Urinary bladder (tissue), 4 donors: ENCODE measurements around the gene CFAP70. TPM values are rescaled to one million over a fixed set of nuclear protein-coding genes. Genes with fewer than 3 reads are reported as not detected.
"Not testable (repeated sequence)": the region's sequence is repeated elsewhere in the genome, so short reads cannot be mapped to it uniquely, and the experiment has no call there.

Experiments
- DNase-seq: peaks from one replicate; pipeline ENCODE4 v3.0.0-alpha.2; 2015; ENCODE audit errors: extremely low spot score
- H3K27ac ChIP-seq: one replicate; pipeline ENCODE4 v1.5.1; 2013; ENCODE audit warnings: low read depth, mild to moderate bottlenecking, moderate library complexity
- H3K36me3 ChIP-seq: one replicate; pipeline ENCODE4 v1.6.1; 2013; ENCODE audit warnings: mild to moderate bottlenecking, moderate library complexity; ENCODE audit not compliant: insufficient read depth
- H3K4me1 ChIP-seq: one replicate; pipeline ENCODE4 v1.6.1; 2013; ENCODE audit warnings: mild to moderate bottlenecking, moderate library complexity; ENCODE audit not compliant: insufficient read depth
- H3K4me3 ChIP-seq: one replicate; pipeline ENCODE4 v1.5.1; 2013; ENCODE audit warnings: low read depth, low read length
- WGBS: extraction: QIAGEN DNeasy Blood & Tissue Kit; methylation state at CpG from one replicate; pipeline ENCODE4 v1.1.7; 2013; 5-methylcytosine and 5-hydroxymethylcytosine counted together
- polyA plus RNA-seq: library from polyadenylated mRNA; stranded (reverse); fragments of 200-250 nt; gene quantifications from one replicate; pipeline ENCODE4 v1.2.3, GENCODE V29; 2013
- total RNA-seq: library from RNA; depleted of rRNA; stranded (reverse); fragments of >200 nt; gene quantifications from one replicate; pipeline ENCODE4 v1.2.3, GENCODE V29; 2014
- donor health status: healthy with polysubstance abuse.
- donor health status: healthy.

Gene CFAP70
- total and polyA plus RNA-seq, 2 donors = 0.56 to 2.2 TPM

GRCh38 chr10:73261362-73261995, 97.2 kb downstream of the CFAP70 start:
- Histone ChIP-seq H3K36me3 (no peaks in the 10 kb centered on the region), H3K27ac (no peak overlapping the region), H3K4me1 (no peaks in the 10 kb centered on the region), H3K4me3 (no peak overlapping the region)
- 89% methylated on average over 9 of the region's 9 CpGs for WGBS
- DNase-seq = no peak

DNA sequence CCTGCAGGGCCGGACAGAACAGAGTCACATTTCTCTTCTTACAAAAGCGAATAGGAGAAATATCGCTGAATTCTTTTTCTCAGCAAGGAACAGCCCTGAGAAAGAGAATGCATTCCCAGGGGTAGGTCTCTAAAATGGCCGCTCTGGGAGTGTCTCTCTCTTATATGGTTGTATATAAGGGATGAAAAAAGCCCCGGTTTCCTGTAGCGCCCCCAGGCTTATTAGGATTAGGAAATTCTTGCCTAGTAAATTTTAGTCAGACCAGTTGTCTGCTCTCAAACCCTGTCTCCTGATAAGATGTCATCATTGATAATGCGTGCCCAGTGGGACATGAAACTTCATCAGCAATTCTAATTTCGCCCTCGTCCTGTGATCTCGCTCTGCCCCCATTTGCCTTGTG, 100.1 kb downstream of the CFAP70 start:
- H3K36me3 ChIP-seq, DNase-seq, H3K4me3 ChIP-seq, H3K4me1 ChIP-seq, H3K27ac ChIP-seq: not testable (repeated sequence)
- WGBS = 93% methylated on average over 10 of the region's 10 CpGs

DNA sequence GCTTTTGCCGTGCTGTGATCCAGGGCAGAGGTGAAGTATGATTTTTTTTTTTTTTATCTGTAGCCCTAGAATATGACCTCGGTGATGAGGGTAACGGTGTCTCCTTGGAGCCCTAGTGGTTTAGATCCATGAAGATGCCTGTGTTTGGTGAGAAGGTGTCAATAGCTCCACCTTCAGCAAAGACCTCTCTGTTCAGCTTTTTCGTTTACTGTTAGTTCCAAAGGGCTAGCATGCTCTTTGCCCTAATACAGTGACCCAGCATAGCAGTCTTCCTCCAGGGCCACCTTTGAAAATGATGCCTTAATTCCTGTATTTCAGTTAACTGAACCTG, 105.5 kb downstream of the CFAP70 start:
- Histone ChIP-seq H3K27ac (no peak overlapping the region), H3K36me3 (no peaks in the 10 kb centered on the region), H3K4me3 (peak overlapping the region; percentile 73), H3K4me1 (no peaks in the 10 kb centered on the region)
- DNase-seq = no peak
- 0% methylated on average over 4 of the region's 4 CpGs for WGBS

DNA sequence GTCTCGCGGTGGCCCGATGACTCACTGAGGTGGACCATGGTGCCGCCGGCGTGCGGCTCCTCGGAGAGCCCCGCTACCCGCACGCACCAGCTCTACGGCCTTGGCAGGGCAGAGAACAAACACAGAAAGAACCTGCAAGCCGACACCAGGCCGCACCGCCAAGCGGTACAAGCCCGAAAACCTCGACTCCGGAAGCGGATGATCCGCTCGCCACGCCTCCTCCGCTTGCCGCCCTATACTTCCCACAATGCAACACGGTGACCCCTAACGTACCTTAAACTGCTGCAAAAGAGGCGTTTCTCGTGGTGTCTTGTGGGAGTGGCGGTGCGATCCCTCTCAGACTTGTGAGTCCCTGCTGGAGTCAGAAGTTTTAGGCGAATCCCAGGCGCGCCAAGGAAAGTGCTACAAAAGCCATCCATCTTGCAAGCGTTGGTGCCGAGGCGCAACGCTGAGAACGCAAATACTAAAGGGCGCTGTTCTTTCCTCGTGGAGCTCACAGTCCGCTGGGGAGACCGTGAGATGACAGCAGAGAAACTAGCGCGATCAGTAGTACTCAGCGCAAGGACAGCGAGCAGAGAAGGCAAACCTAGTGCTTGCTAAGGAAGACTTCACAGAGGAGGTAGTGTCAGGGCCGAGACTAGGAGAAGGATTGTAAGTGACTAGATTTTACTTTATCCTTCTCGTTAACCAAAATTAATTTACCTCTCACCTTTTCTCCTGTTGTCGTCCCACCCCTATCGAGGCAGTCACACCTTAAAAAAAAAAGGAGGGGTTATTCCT, 106.0 kb downstream of the CFAP70 start, which contains the start of gene MRPS16:
Gene MRPS16 (minus strand): TSS at position 200 of the 780 bp plus-strand sequence. CDS start 162 bp downstream, at position 38.
- H3K4me1 ChIP-seq = no peaks in the 10 kb centered on the region
- peak within 1 kb of the TSS; percentile 73 for H3K4me3 ChIP-seq
- no peaks in the 10 kb centered on the region for H3K36me3 ChIP-seq
- peak within 1 kb of the TSS; percentile 55 for H3K27ac ChIP-seq
- WGBS = under 1% methylated on average over 51 of the region's 51 CpGs
- peak; percentile 92 for DNase-seq

- H3K4me1 ChIP-seq = no peaks in the 10 kb centered on the region
- H3K4me3 ChIP-seq = peak overlapping the region; percentile 73
- 17% methylated on average over 23 of the region's 23 CpGs for WGBS
- no peaks in the 10 kb centered on the region for H3K36me3 ChIP-seq
- DNase-seq = no peak
- H3K27ac ChIP-seq = peak overlapping the region; percentile 55
Measured at GRCh38 chr10:73251683-73252444, 106.8 kb downstream of the CFAP70 start.

DNA sequence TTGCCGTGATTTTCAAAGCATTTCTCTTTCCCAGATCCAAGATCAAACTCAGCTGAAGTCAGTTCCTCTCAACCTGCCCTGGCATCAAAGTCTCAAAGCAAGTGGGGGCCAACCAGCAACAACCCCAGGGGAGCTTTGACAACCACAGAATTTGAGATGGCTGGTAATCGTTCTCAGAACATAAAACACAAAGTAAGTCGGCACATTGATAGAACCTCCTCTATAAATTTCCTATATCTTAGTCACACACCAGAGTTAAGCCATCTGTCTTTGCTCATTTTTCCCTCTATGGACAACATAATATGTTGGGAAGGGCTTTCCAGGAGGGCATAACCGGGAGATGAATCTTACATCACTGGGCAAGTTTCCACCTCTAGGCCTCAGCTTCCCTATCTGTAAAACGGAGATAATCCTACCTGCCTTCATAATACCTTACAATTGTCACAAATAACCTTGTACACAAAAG, 110.4 kb downstream of the CFAP70 start:
- DNase-seq = no peak
- 54% methylated on average over 5 of the region's 5 CpGs for WGBS
- Histone ChIP-seq H3K27ac (no peak overlapping the region), H3K36me3 (no peaks in the 10 kb centered on the region), H3K4me1 (no peaks in the 10 kb centered on the region), H3K4me3 (no peak overlapping the region)

- H3K4me1 ChIP-seq = no peaks in the 10 kb centered on the region
- WGBS = 26% methylated on average over 4 of the region's 4 CpGs
- no peak for DNase-seq
- peak overlapping the region; percentile 79 for H3K4me3 ChIP-seq
- no peaks in the 10 kb centered on the region for H3K36me3 ChIP-seq
- H3K27ac ChIP-seq = peak overlapping the region; percentile 65
Measured at GRCh38 chr10:73247509-73248258, 111.0 kb downstream of the CFAP70 start.

GRCh38 chr10:73246646-73247508, 111.8 kb downstream of the CFAP70 start, which contains the start of gene DNAJC9:
DNAJC9 (minus strand) TSS chr10:73247255; CDS start chr10:73247189, 66 bp downstream.
- H3K4me1 ChIP-seq = no peaks in the 10 kb centered on the region
- H3K27ac ChIP-seq = peak within 1 kb of the TSS; percentile 81
- no peaks in the 10 kb centered on the region for H3K36me3 ChIP-seq
- peak within 1 kb of the TSS; percentile 79 for H3K4me3 ChIP-seq
- peak; percentile 85 for DNase-seq
- WGBS = under 1% methylated on average over 78 of the region's 78 CpGs

GRCh38 chr10:73246322-73246645, 112.4 kb downstream of the CFAP70 start:
- DNase-seq = no peak
- no peak overlapping the region for H3K27ac ChIP-seq
- H3K36me3 ChIP-seq = no peaks in the 10 kb centered on the region

GRCh38 chr10:73244866-73245477, 113.7 kb downstream of the CFAP70 start:
- no peak overlapping the region for H3K4me3 ChIP-seq
- WGBS = 57% methylated on average over 8 of the region's 8 CpGs
- no peaks in the 10 kb centered on the region for H3K4me1 ChIP-seq
- H3K36me3 ChIP-seq = no peaks in the 10 kb centered on the region
- H3K27ac ChIP-seq = no peak overlapping the region
- DNase-seq = no peak

More at GRCh38 chr10:73246322-73246645, 112.4 kb downstream of the CFAP70 start:
- Histone ChIP-seq H3K4me3 (peak overlapping the region; percentile 79), H3K4me1 (no peaks in the 10 kb centered on the region)
- 2% methylated on average over 8 of the region's 8 CpGs for WGBS

DNA sequence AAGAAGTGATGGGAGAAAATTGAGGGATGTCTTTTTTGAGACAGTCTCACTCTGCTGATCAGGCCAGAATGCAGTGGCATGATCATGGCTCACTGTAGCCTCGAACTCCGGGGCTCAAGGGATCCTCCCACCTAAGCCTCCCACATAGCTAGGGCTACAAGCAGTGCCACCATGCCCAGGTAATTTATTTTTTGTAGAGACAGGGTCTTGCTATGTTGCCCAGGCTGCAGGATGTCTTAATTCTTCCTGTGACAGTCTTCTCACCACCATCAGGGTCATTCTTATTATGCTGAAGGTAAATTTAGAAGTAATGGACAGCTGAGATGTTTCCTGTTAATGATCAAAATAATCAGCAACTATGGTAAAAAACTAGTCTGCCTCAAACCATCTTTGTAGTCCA, 118.8 kb downstream of the CFAP70 start:
- no peaks in the 10 kb centered on the region for H3K36me3 ChIP-seq
- DNase-seq = no peak
- H3K4me1 ChIP-seq = no peaks in the 10 kb centered on the region
- H3K4me3 ChIP-seq = no peak overlapping the region
- WGBS = 96% methylated on average over 2 of the region's 2 CpGs
- H3K27ac ChIP-seq = no peak overlapping the region

DNA sequence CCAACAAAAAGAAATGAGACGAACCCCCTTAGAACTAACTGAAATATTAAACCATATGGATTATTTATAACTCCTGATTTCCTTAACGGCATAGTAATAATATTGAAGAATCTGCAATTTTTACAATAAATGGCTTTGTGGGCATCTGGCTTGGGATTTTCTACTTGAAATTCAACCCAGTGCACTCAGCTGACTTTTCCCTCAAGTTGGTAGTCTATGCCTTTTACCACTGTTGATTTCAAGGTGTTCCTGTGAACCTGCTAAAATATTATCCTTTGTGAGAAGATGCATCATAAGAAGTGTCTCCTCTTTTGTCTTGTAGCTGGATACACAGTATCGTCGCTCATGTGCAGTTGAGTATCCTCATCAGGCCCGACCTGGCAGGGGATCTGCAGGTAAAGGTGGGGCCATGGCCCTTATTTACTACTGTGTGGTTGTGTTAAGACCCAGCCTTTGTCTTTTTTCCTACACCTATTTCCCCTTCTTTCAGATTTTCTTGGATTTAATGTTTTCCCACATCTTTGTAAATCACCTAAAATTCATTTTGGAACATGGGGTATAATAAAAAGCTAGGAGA, 119.6 kb downstream of the CFAP70 start:
- H3K4me3 ChIP-seq = no peak overlapping the region
- H3K36me3 ChIP-seq = no peaks in the 10 kb centered on the region
- H3K4me1 ChIP-seq = no peaks in the 10 kb centered on the region
- no peak overlapping the region for H3K27ac ChIP-seq
- no peak for DNase-seq
- 93% methylated on average over 5 of the region's 5 CpGs for WGBS
